ENCODE data around the gene PDZRN3.

Gene PDZRN3

DNA sequence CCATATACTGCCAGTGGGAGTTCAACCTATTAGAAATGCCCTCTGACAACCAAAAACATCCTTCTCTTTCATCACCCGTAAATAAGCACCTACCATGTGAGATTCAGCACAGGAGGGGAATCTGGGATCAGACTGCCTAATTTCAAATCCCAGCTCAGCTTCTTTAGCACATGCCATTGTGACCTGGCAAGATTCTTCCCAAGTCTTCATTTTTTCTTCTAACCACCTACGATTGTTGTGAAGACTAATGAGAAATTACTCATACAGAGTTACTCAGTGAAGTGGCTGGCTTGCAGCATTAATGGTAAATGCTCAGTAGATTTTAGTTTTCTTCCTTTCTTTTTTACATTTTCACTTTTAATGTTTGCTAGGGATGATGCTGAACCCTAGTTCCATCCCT, 176.7 kb downstream of the PDZRN3 start:
- H3K4me1 Mint-ChIP-seq (ENCODE audit: low read depth), result no peaks in the 10 kb centered on the region
- no peaks in the 10 kb centered on the region for H3K27me3 Mint-ChIP-seq
- no peak overlapping the region for H3K27ac Mint-ChIP-seq
- no peaks in the 10 kb centered on the region for H3K9me3 Mint-ChIP-seq
- H3K36me3 Mint-ChIP-seq (ENCODE audit: low read depth), result no peaks in the 10 kb centered on the region
- H3K4me3 Mint-ChIP-seq, result no peak overlapping the region

GRCh38 chr3:73447111-73447510, 177.6 kb downstream of the PDZRN3 start:
- Mint-ChIP-seq H3K4me1 (ENCODE audit: low read depth) (no peaks in the 10 kb centered on the region), H3K27ac (no peak overlapping the region), H3K36me3 (ENCODE audit: low read depth) (no peaks in the 10 kb centered on the region), H3K9me3 (no peaks in the 10 kb centered on the region), H3K4me3 (no peak overlapping the region), H3K27me3 (no peaks in the 10 kb centered on the region)

GRCh38 chr3:73446467-73447110, 178.2 kb downstream of the PDZRN3 start:
- Mint-ChIP-seq H3K9me3 (no peaks in the 10 kb centered on the region), H3K27me3 (no peaks in the 10 kb centered on the region), H3K27ac (no peak overlapping the region), H3K4me1 (ENCODE audit: low read depth) (no peaks in the 10 kb centered on the region), H3K36me3 (ENCODE audit: low read depth) (no peaks in the 10 kb centered on the region), H3K4me3 (no peak overlapping the region)

DNA sequence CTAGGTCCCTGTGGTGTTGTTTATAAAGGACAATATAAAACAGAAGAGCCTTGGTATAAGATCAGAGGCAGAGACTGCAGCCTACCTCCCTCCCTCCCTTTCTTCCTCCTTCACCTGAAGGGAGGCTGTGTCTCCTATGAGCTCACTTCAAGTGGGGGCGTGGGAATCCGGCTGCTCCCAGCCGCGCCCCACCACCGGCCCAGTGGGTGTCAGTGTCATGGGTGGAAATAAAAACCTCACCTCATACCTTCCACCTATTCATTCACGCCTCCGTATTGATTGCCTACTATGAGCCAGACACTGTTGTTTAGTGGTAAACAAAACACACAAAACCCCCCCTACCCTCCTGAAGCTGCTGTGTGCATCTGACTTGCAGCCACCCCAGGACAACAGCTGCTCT, 181.9 kb downstream of the PDZRN3 start:
- Mint-ChIP-seq H3K27me3 (no peaks in the 10 kb centered on the region), H3K4me3 (no peak overlapping the region), H3K36me3 (ENCODE audit: low read depth) (no peaks in the 10 kb centered on the region), H3K27ac (no peak overlapping the region), H3K4me1 (ENCODE audit: low read depth) (no peaks in the 10 kb centered on the region), H3K9me3 (no peaks in the 10 kb centered on the region)

- H3K27me3 Mint-ChIP-seq, result no peaks in the 10 kb centered on the region
- no peak overlapping the region for H3K27ac Mint-ChIP-seq
- H3K36me3 Mint-ChIP-seq (ENCODE audit: low read depth), result no peaks in the 10 kb centered on the region
- no peak overlapping the region for H3K4me3 Mint-ChIP-seq
- H3K9me3 Mint-ChIP-seq, result no peaks in the 10 kb centered on the region
- H3K4me1 Mint-ChIP-seq (ENCODE audit: low read depth), result no peaks in the 10 kb centered on the region
These were observed 182.6 kb downstream of the PDZRN3 start for GRCh38 chr3:73442152-73442551.

GRCh38 chr3:73437828-73438227, 186.9 kb downstream of the PDZRN3 start:
- Mint-ChIP-seq H3K9me3 (no peaks in the 10 kb centered on the region), H3K4me3 (no peak overlapping the region), H3K4me1 (ENCODE audit: low read depth) (no peaks in the 10 kb centered on the region), H3K27me3 (peaks cover 4% of the 10 kb centered on the region), H3K27ac (no peak overlapping the region), H3K36me3 (ENCODE audit: low read depth) (no peaks in the 10 kb centered on the region)

DNA sequence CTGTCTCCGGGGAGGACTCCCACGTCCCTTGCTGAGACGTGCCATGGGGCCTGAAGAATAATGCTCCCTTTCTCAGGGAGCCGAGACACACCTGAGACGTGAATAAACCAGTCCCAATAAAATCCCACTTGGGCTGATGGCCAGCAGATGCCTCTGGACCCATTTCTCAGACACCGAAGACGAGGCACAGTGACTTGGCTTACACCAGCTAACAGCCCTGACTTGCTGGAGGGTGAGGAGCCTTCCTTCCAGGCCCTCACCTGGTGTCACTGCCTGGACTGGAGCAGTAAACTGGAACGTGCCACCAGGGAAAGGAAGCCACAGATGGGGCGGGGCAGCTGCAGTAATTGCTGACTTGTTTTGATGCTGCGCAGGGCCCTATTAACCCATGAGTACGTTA, 189.7 kb downstream of the PDZRN3 start:
- Mint-ChIP-seq H3K27ac (no peak overlapping the region), H3K4me1 (ENCODE audit: low read depth) (no peaks in the 10 kb centered on the region), H3K9me3 (no peaks in the 10 kb centered on the region), H3K27me3 (peaks cover 17% of the 10 kb centered on the region), H3K4me3 (no peak overlapping the region), H3K36me3 (ENCODE audit: low read depth) (no peaks in the 10 kb centered on the region)

DNA sequence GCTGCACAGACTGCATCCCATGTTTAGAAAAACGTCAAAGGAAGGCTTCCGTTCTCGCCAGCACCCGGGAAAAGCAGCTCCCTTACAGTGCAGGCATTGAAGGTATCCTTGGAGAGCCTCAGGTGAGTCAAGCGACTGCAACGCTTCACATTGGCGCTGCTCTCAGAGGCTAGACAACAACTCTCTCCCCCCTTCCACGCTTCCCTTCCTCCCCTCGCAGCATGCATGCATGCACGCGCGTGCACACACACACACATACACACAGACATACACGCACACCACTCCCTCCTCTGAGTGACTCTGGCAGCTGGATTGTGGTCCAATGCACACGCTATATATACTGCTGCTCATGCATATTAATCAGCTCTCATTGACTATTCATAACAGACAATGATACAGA, 191.1 kb downstream of the PDZRN3 start:
- H3K27me3 Mint-ChIP-seq, result peaks cover 17% of the 10 kb centered on the region
- no peaks in the 10 kb centered on the region for H3K4me1 Mint-ChIP-seq (ENCODE audit: low read depth)
- no peaks in the 10 kb centered on the region for H3K9me3 Mint-ChIP-seq
- H3K4me3 Mint-ChIP-seq, result no peak overlapping the region
- no peak overlapping the region for H3K27ac Mint-ChIP-seq
- H3K36me3 Mint-ChIP-seq (ENCODE audit: low read depth), result no peaks in the 10 kb centered on the region

DNA sequence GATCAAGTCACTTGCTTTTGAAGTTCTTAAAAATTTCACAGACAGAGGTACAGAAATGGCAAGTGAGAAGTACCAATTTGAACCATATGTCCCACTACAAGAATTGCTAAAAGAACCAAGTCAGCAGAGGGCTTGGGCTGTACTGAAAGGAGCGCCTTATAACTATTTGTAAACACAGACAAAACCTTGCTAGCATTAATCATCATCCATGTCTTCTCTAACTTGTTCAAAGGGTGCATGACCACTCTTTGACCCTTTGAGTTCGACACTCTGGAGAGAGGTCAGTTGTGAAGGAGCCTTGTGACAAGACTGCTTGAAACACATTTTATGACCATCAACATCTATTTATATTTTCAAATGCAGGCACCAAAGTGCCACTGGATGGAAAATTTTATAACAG, 191.7 kb downstream of the PDZRN3 start:
- H3K4me3 Mint-ChIP-seq, result no peak overlapping the region
- no peak overlapping the region for H3K27ac Mint-ChIP-seq
- no peaks in the 10 kb centered on the region for H3K4me1 Mint-ChIP-seq (ENCODE audit: low read depth)
- H3K36me3 Mint-ChIP-seq (ENCODE audit: low read depth), result no peaks in the 10 kb centered on the region
- H3K27me3 Mint-ChIP-seq, result peaks cover 17% of the 10 kb centered on the region
- no peaks in the 10 kb centered on the region for H3K9me3 Mint-ChIP-seq

- Mint-ChIP-seq H3K4me3 (no peak overlapping the region), H3K27ac (no peak overlapping the region), H3K9me3 (no peaks in the 10 kb centered on the region), H3K4me1 (ENCODE audit: low read depth) (no peaks in the 10 kb centered on the region), H3K27me3 (peaks cover 17% of the 10 kb centered on the region), H3K36me3 (ENCODE audit: low read depth) (no peaks in the 10 kb centered on the region)
These were observed 192.1 kb downstream of the PDZRN3 start for GRCh38 chr3:73432706-73433032.

DNA sequence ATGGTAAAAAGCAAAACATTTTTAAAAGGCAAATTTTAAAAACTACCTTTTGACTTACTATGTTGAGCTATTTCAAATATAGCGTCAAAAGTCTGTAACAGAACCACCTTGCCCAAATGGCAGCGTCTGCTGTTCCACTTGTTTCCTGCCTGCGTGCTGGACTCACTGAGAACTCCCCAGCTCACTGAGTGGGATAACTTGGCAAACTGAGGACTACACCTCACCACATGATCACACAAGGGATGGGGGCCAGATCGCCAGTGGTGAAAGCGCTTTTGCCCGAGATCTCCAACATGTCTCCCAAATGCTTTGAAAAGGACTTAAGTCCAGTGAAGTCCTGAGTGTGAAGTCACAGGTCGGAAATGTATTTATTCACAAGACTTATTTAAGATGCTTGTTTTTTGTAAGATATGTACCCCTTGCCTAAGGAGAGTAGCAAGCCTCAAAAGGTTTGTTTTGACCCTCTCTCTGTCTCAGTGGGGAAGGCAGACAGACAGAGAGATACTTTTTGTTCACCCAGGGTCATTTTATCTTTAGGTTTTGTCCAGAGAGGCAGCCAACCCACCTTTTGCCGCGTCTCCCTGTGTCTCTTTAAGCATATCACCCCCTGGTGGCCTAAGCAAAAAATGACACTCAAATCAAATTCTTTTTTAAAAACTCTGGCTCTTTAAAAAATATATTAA, 192.6 kb downstream of the PDZRN3 start:
- no peaks in the 10 kb centered on the region for H3K36me3 Mint-ChIP-seq (ENCODE audit: low read depth)
- no peaks in the 10 kb centered on the region for H3K4me1 Mint-ChIP-seq (ENCODE audit: low read depth)
- H3K27me3 Mint-ChIP-seq, result peaks cover 17% of the 10 kb centered on the region
- H3K9me3 Mint-ChIP-seq, result no peaks in the 10 kb centered on the region
- no peak overlapping the region for H3K4me3 Mint-ChIP-seq
- H3K27ac Mint-ChIP-seq, result no peak overlapping the region

DNA sequence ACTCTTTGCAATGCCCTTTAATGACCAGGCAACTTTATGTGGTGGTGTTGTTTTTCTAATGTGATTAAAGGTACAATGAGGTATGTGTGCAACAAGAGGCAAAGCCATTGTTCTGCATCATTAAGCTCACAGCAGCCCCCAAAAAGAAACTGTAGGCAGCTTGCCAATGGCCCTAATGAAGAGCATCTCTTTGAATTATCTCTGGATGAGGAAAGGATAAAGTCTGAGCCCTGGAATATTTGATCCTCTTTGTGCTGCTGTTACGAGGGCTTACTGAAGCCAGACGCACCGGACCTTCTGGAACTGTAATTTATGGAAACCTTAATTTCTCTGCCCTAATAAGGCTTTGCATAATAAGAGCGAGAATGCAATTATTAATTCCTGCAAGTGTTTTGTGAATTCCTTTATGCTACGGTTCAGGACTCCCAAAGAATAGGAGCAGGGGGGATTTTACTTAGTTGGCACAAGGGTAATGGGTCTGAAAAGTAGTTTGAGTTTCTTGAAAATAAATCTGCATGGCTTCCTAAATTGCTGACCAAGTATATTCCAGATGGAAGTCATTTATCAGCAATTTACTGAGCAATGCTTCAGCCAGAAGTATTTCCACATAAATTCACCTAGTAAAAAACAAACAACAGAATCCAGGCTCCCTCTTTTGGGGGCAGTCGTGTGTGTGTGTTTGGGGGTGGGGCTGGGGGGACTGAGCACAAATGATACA, 193.4 kb downstream of the PDZRN3 start:
- Mint-ChIP-seq H3K27me3 (peaks cover 17% of the 10 kb centered on the region), H3K27ac (no peak overlapping the region), H3K9me3 (no peaks in the 10 kb centered on the region), H3K4me1 (ENCODE audit: low read depth) (no peaks in the 10 kb centered on the region), H3K36me3 (ENCODE audit: low read depth) (no peaks in the 10 kb centered on the region), H3K4me3 (no peak overlapping the region)

GRCh38 chr3:73427048-73427706, 197.6 kb downstream of the PDZRN3 start:
- Mint-ChIP-seq H3K4me1 (ENCODE audit: low read depth) (no peaks in the 10 kb centered on the region), H3K4me3 (no peak overlapping the region), H3K27ac (no peak overlapping the region)

DNA sequence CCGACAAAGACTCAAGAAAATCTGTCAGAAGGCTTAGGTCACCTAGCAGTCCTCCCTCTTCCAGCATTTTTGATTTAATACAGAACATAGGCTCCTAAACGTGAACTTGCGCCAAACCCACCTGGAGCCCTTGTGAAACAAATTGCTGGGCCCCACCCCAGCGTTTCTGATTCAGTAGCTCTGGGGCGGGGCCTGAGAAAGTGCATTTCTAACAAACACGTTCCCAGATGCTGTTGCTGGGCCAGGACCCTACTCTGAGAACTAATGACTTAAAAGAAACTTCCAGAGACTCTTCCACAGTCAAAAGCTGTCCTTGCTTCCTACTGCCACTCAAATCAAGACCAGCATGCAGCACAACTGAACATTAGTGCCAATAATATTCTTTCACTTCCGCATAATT, 198.1 kb downstream of the PDZRN3 start:
- no peaks in the 10 kb centered on the region for H3K36me3 Mint-ChIP-seq (ENCODE audit: low read depth)
- no peak overlapping the region for H3K27ac Mint-ChIP-seq
- H3K4me3 Mint-ChIP-seq, result no peak overlapping the region
- no peaks in the 10 kb centered on the region for H3K9me3 Mint-ChIP-seq
- no peaks in the 10 kb centered on the region for H3K4me1 Mint-ChIP-seq (ENCODE audit: low read depth)
- H3K27me3 Mint-ChIP-seq, result peaks cover 13% of the 10 kb centered on the region

More at GRCh38 chr3:73427048-73427706, 197.6 kb downstream of the PDZRN3 start:
- H3K36me3 Mint-ChIP-seq (ENCODE audit: low read depth), result no peaks in the 10 kb centered on the region
- H3K27me3 Mint-ChIP-seq, result peaks cover 13% of the 10 kb centered on the region
- H3K9me3 Mint-ChIP-seq, result no peaks in the 10 kb centered on the region

DNA sequence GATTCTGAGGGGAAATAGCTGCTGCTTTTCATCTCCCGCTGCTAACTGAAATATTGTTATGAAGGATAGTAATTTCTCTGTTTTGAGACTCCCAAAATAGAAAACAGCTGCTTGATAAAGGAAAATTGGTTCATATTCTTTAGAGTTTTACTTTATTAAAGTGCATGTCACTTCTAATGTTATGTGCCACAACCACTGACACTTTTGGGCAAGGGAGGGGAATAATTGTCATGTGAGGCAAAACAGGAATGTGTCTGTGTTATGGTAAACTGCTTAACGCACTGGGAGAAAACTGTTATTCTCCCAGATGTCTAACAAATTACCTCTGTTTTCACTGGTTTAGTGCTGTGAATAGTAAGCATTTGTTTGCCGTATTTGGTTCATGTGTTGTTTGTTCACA, 201.6 kb downstream of the PDZRN3 start:
- Mint-ChIP-seq H3K36me3 (ENCODE audit: low read depth) (no peaks in the 10 kb centered on the region), H3K9me3 (no peaks in the 10 kb centered on the region), H3K4me1 (ENCODE audit: low read depth) (no peaks in the 10 kb centered on the region), H3K27me3 (peaks cover 3% of the 10 kb centered on the region), H3K27ac (no peak overlapping the region), H3K4me3 (no peak overlapping the region)

Data from stimulated activated naive CD8-positive, alpha-beta T cell treated with anti-CD3 and anti-CD28 coated beads, Interleukin-15, Interleukin-2, amounts not matched to agents 100 ng/mL and 50 ng/mL, for 24 hours (primary cell).